Measurements from ENCODE around the gene KIF2C. TPM values are rescaled to one million over a fixed set of nuclear protein-coding genes. Genes with fewer than 3 reads are reported as not detected.

Gene KIF2C
- polyA plus RNA-seq, 2 donors: 4.5 to 9.4 TPM

DNA sequence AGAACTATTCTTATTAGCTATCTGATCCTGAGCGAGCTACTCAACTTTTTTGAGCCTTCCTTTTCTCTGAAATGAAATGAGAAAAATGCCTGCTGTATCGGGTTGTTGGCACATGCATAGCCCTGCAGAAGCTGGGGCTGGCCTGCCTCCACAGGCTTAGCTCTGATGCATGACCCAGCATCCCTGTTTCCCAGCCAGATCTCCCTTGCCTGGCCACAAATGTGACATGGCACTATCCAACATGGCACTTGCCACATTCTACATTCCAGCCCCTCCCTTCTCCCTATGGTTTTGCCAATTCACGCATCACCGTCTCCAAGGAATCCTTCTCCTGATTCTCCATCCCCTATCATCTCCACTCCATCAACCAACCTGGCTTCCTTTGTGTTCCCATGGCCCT, 22.5 kb upstream of the KIF2C start:
- Histone ChIP-seq H3K4me1 (ENCODE audit: control insufficient read depth in 2 of 2, insufficient read depth in 2 of 2, low read length in 1 of 2) (peaks cover 0 to 3% of the 10 kb centered on the region in 2 donors), H3K9me3 (ENCODE audit: control insufficient read depth in 2 of 2, insufficient read depth in 1 of 2, low read depth in 1 of 2, low read length in 1 of 2) (no peaks in the 10 kb centered on the region), H3K36me3 (ENCODE audit: control insufficient read depth in 2 of 2, insufficient read depth in 2 of 2, low read length in 1 of 2) (no peaks in the 10 kb centered on the region), H3K4me3 (ENCODE audit: low read depth in 1 of 2, low read length in 2 of 2) (no peak overlapping the region), H3K27me3 (ENCODE audit: control insufficient read depth in 1 of 2, insufficient read depth in 2 of 2, low read length in 2 of 2) (no peaks in the 10 kb centered on the region), H3K27ac (ENCODE audit: low read depth in 2 of 2, low read length in 1 of 2) (no peak overlapping the region)
- WGBS, 2 donors: 69 to 74% methylated on average over 4 of the region's 4 CpGs

DNA sequence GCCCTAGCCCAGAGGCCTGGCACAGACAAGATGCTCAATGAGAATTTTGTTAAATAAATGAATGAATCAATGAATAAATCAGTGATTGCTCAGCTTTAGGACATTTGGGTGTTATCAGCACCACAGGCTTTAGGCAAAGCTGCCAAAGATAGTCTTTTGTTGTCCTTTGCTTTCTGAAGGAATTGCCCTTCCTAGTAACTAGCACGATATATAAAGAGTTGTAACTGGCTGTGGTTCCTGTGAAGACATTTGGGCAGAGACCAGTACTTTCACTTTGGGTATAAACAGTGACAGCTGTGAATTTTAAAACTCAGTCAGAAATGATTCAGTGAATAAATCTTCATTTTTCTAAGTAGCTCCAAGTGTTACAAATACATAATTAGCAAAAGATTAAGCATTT, 22.0 kb upstream of the KIF2C start:
- Histone ChIP-seq H3K27ac (ENCODE audit: low read depth in 2 of 2, low read length in 1 of 2) (no peak overlapping the region), H3K4me3 (ENCODE audit: low read depth in 1 of 2, low read length in 2 of 2) (no peak overlapping the region), H3K9me3 (ENCODE audit: control insufficient read depth in 2 of 2, insufficient read depth in 1 of 2, low read depth in 1 of 2, low read length in 1 of 2) (no peaks in the 10 kb centered on the region), H3K4me1 (ENCODE audit: control insufficient read depth in 2 of 2, insufficient read depth in 2 of 2, low read length in 1 of 2) (peaks cover 0 to 3% of the 10 kb centered on the region in 2 donors), H3K36me3 (ENCODE audit: control insufficient read depth in 2 of 2, insufficient read depth in 2 of 2, low read length in 1 of 2) (no peaks in the 10 kb centered on the region), H3K27me3 (ENCODE audit: control insufficient read depth in 1 of 2, insufficient read depth in 2 of 2, low read length in 2 of 2) (no peaks in the 10 kb centered on the region)
- WGBS, 2 donors: 44 to 47% methylated on average over 1 of the region's 1 CpG

DNA sequence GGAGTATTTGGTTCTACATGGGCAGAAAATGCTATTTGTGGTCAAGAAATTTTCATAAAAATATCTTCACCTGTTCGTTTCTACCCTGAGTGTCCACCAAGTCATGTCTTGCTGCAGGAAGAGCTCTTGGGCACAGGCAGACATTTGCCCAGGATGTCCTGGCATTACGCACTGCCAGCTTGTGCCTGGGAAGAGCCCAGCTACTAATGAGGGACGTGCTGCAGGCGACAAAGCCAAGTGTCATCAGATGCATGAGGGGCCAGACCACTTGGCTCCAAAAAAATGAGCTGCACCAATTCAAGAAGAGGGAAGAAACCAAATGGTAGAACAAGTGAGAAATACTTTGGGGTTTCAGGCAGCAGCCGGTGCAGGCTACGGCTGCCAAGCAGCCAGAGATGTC, 21.5 kb upstream of the KIF2C start:
- no peaks in the 10 kb centered on the region for H3K36me3 ChIP-seq (ENCODE audit: control insufficient read depth in 2 of 2, insufficient read depth in 2 of 2, low read length in 1 of 2)
- WGBS, 2 donors: 81 to 85% methylated on average over 6 of the region's 6 CpGs
- no peak overlapping the region for H3K27ac ChIP-seq (ENCODE audit: low read depth in 2 of 2, low read length in 1 of 2)
- no peaks in the 10 kb centered on the region for H3K27me3 ChIP-seq (ENCODE audit: control insufficient read depth in 1 of 2, insufficient read depth in 2 of 2, low read length in 2 of 2)
- no peaks in the 10 kb centered on the region for H3K9me3 ChIP-seq (ENCODE audit: control insufficient read depth in 2 of 2, insufficient read depth in 1 of 2, low read depth in 1 of 2, low read length in 1 of 2)
- peaks cover 0 to 3% of the 10 kb centered on the region in 2 donors for H3K4me1 ChIP-seq (ENCODE audit: control insufficient read depth in 2 of 2, insufficient read depth in 2 of 2, low read length in 1 of 2)
- no peak overlapping the region for H3K4me3 ChIP-seq (ENCODE audit: low read depth in 1 of 2, low read length in 2 of 2)

DNA sequence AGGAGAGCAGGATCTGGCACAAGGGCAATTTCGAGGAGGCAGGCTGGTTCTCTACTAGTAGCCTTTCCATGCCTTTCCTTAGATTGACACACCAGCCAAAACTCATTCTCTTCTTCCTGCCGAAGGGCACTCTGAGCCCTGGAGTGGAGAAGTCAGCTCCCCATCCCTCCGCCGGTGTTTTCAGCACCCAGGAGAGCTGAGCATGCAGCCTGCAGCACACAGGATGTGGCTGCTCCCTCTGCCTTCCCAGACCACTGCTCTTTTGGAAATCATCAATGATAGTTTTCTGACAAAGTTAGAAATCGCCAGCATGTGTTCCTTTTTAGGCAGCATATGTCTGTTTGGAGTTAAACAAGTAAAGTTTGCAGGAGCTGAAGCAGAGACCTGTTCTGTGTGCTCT, 20.3 kb upstream of the KIF2C start:
- H3K27me3 ChIP-seq (ENCODE audit: control insufficient read depth in 1 of 2, insufficient read depth in 2 of 2, low read length in 2 of 2): no peaks in the 10 kb centered on the region
- no peaks in the 10 kb centered on the region for H3K9me3 ChIP-seq (ENCODE audit: control insufficient read depth in 2 of 2, insufficient read depth in 1 of 2, low read depth in 1 of 2, low read length in 1 of 2)
- H3K27ac ChIP-seq (ENCODE audit: low read depth in 2 of 2, low read length in 1 of 2): no peak overlapping the region
- H3K4me3 ChIP-seq (ENCODE audit: low read depth in 1 of 2, low read length in 2 of 2): no peak overlapping the region
- no peaks in the 10 kb centered on the region for H3K36me3 ChIP-seq (ENCODE audit: control insufficient read depth in 2 of 2, insufficient read depth in 2 of 2, low read length in 1 of 2)
- peaks cover 0 to 3% of the 10 kb centered on the region in 2 donors for H3K4me1 ChIP-seq (ENCODE audit: control insufficient read depth in 2 of 2, insufficient read depth in 2 of 2, low read length in 1 of 2)
- 69 to 70% methylated on average over 5 of the region's 5 CpGs for WGBS, 2 donors

DNA sequence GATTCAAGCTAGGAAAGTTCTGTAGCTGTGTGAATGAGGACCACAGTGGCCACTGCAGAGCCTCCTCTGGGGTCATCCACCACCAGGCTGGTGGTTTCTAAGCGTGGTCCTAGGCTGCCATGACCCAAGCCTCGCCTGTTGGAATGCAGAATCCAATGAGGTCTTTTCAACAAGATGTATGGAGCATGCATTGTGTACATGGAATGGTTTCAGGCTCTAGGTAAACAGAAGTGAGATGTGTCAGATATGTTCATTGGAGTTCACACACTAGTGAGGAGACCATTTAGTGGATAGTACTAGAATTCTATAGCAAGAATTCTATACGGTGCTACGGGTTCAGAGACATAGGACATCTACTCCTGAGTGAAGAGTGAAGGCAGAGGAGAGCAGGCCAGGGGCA, 19.4 kb upstream of the KIF2C start:
- H3K27ac ChIP-seq (ENCODE audit: low read depth in 2 of 2, low read length in 1 of 2): no peak overlapping the region
- no peaks in the 10 kb centered on the region for H3K27me3 ChIP-seq (ENCODE audit: control insufficient read depth in 1 of 2, insufficient read depth in 2 of 2, low read length in 2 of 2)
- no peaks in the 10 kb centered on the region for H3K36me3 ChIP-seq (ENCODE audit: control insufficient read depth in 2 of 2, insufficient read depth in 2 of 2, low read length in 1 of 2)
- no peaks in the 10 kb centered on the region for H3K9me3 ChIP-seq (ENCODE audit: control insufficient read depth in 2 of 2, insufficient read depth in 1 of 2, low read depth in 1 of 2, low read length in 1 of 2)
- 88 to 91% methylated on average over 4 of the region's 4 CpGs for WGBS, 2 donors
- H3K4me1 ChIP-seq (ENCODE audit: control insufficient read depth in 2 of 2, insufficient read depth in 2 of 2, low read length in 1 of 2): peaks cover 0 to 3% of the 10 kb centered on the region in 2 donors
- no peak overlapping the region for H3K4me3 ChIP-seq (ENCODE audit: low read depth in 1 of 2, low read length in 2 of 2)

DNA sequence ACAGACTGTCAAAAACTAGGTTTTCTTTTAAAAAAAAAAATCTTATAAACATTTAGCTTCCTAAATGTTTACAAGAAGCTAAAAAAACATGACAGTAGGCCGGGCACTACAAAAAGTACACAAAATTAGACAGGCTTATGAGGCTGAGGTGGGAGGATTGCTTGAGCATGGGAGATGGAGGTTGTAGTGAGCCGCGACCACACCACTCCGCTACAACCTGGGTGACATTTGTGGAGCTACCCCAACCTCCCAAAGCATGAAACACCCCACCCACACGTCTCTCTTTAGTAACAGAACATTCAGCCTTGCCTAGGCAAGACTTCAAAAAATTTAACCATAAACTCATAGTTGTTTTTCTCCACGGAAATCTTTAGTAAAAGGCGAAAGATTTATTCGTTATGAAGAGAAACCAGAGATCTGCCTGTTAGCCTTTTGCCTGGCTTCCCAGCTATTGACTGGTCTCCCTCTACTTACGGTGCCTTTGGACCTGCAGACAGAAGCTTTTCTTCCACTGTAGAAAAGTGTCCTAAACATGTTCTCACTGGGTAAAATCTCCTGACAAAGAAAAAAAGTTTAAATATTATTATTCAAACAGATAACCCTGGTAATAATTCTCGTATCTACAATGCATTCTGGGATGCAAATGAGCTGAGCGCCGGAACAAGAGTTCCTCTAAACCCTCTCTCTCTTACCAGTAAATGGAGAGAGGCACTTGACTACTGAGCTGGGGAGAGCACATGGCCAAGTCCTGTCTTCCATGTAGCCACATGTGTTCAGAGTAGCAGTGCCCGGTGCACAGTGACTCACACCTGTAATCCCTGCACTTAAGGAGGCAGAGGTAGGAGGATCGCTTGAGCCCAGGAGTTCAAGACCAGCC, 17.9 kb upstream of the KIF2C start:
- no peaks in the 10 kb centered on the region for H3K9me3 ChIP-seq (ENCODE audit: control insufficient read depth in 2 of 2, insufficient read depth in 1 of 2, low read depth in 1 of 2, low read length in 1 of 2)
- H3K36me3 ChIP-seq (ENCODE audit: control insufficient read depth in 2 of 2, insufficient read depth in 2 of 2, low read length in 1 of 2): no peaks in the 10 kb centered on the region
- peak overlapping the region; percentile 27 to 33 for H3K27ac ChIP-seq (ENCODE audit: low read depth in 2 of 2, low read length in 1 of 2)
- no peaks in the 10 kb centered on the region for H3K27me3 ChIP-seq (ENCODE audit: control insufficient read depth in 1 of 2, insufficient read depth in 2 of 2, low read length in 2 of 2)
- WGBS, 2 donors: 28 to 33% methylated on average over 14 of the region's 14 CpGs
- H3K4me3 ChIP-seq (ENCODE audit: low read depth in 1 of 2, low read length in 2 of 2): no peak overlapping the region
- H3K4me1 ChIP-seq (ENCODE audit: control insufficient read depth in 2 of 2, insufficient read depth in 2 of 2, low read length in 1 of 2): peaks cover 0 to 3% of the 10 kb centered on the region in 2 donors

DNA sequence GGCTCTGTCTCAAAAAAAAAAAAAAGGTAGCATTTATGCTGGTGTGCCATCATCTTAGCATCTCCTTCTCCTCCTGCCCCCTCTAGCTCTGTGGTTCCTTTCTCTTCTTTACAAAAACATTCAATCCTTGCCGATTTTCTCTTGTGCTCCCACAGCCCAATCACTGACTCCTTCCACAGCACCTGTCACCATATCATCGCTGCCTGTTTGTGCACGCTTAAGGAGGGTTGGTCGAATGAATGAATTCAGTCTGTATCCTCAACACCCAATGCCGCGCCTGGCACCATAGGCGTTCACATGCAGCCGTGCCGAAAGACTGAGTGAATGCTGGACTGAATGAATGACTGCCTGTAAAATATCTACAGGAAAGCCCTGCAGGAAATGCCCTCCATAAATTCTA, 16.6 kb upstream of the KIF2C start:
- Histone ChIP-seq H3K27me3 (ENCODE audit: control insufficient read depth in 1 of 2, insufficient read depth in 2 of 2, low read length in 2 of 2) (no peaks in the 10 kb centered on the region), H3K36me3 (ENCODE audit: control insufficient read depth in 2 of 2, insufficient read depth in 2 of 2, low read length in 1 of 2) (no peaks in the 10 kb centered on the region), H3K4me1 (ENCODE audit: control insufficient read depth in 2 of 2, insufficient read depth in 2 of 2, low read length in 1 of 2) (no peaks in the 10 kb centered on the region), H3K9me3 (ENCODE audit: control insufficient read depth in 2 of 2, insufficient read depth in 1 of 2, low read depth in 1 of 2, low read length in 1 of 2) (no peaks in the 10 kb centered on the region), H3K4me3 (ENCODE audit: low read depth in 1 of 2, low read length in 2 of 2) (no peak overlapping the region), H3K27ac (ENCODE audit: low read depth in 2 of 2, low read length in 1 of 2) (no peak overlapping the region)
- 77 to 81% methylated on average over 9 of the region's 9 CpGs for WGBS, 2 donors

DNA sequence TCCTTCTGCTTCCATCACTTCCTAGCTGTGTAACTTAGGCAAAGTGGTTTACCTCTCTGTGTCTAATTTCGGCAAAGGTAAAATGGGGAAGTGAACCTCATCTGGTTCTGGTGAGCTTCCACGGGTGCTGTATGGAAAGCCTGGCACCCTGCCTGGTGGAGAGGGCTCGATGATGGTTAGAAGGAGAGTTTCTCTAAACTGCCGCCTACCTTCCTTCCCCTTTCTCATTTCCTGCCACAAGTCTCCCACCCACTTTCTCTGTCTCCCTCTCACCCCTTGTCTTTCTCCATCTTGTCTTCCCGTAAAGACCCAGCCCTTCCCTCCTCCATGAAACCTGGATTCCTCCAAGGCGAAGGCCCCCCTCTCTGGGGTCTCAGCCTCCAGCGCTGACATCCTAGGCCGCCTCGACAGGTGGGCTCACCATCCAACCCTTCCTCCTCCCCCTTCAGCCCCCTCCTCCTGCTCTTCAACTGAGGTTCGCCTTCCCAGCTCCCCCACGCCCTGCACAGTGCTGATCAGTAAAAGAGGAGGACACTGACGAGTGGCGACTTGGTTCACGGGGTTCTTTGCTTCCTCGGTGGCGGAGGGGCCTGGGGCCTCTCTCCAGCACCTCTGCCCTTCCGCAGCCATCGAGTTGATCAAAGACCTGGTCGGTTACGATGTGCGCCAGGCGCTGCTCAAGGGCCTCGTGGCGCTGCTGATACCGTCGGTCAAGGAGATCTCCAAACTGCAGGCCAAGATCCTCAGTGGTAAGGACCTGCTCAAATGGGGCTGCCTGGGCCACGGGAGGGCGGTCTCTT, 15.9 kb upstream of the KIF2C start:
- H3K27ac ChIP-seq (ENCODE audit: low read depth in 2 of 2, low read length in 1 of 2): no peak overlapping the region
- no peaks in the 10 kb centered on the region for H3K4me1 ChIP-seq (ENCODE audit: control insufficient read depth in 2 of 2, insufficient read depth in 2 of 2, low read length in 1 of 2)
- H3K9me3 ChIP-seq (ENCODE audit: control insufficient read depth in 2 of 2, insufficient read depth in 1 of 2, low read depth in 1 of 2, low read length in 1 of 2): no peaks in the 10 kb centered on the region
- H3K27me3 ChIP-seq (ENCODE audit: control insufficient read depth in 1 of 2, insufficient read depth in 2 of 2, low read length in 2 of 2): no peaks in the 10 kb centered on the region
- H3K4me3 ChIP-seq (ENCODE audit: low read depth in 1 of 2, low read length in 2 of 2): no peak overlapping the region
- no peaks in the 10 kb centered on the region for H3K36me3 ChIP-seq (ENCODE audit: control insufficient read depth in 2 of 2, insufficient read depth in 2 of 2, low read length in 1 of 2)
- WGBS, 2 donors: 79 to 83% methylated on average over 28 of the region's 28 CpGs

DNA sequence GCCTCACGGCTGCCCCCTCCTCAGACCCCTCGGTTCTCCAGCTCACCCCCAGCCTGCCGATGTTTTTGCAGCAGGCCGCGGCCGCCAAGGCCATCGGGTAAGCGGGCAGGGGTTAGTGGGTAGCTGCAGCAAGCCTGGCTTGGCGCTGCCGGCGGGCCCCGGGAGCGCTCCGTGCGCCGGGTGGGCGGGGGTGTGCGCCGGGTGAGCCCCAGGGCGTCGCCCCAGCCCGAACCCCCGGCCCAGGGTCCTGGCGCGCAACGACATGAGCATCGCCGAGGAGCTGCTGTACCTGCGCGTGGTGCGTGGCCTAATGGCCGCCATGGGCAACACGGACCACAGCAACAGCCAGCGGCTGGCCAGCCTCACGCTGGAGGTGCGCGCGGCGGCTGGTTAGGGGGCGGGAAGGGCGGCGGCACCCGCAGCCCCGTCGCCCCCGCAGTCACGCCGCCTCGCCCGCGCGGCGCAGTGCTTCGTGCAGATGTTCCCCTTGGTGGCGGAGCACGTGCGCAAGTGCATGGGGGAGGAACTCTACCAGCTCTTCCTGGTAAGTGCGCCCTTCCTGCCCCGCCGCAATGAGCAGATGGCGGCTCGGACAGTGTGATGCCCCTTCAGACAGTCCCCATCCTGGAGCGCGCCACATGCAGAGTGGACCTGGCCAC, 15.2 kb upstream of the KIF2C start:
- H3K4me3 ChIP-seq (ENCODE audit: low read depth in 1 of 2, low read length in 2 of 2): no peak overlapping the region
- no peaks in the 10 kb centered on the region for H3K9me3 ChIP-seq (ENCODE audit: control insufficient read depth in 2 of 2, insufficient read depth in 1 of 2, low read depth in 1 of 2, low read length in 1 of 2)
- H3K4me1 ChIP-seq (ENCODE audit: control insufficient read depth in 2 of 2, insufficient read depth in 2 of 2, low read length in 1 of 2): no peaks in the 10 kb centered on the region
- WGBS, 2 donors: 73 to 81% methylated on average over 60 to 64 of the region's 64 CpGs
- H3K27ac ChIP-seq (ENCODE audit: low read depth in 2 of 2, low read length in 1 of 2): no peak overlapping the region
- H3K27me3 ChIP-seq (ENCODE audit: control insufficient read depth in 1 of 2, insufficient read depth in 2 of 2, low read length in 2 of 2): no peaks in the 10 kb centered on the region
- H3K36me3 ChIP-seq (ENCODE audit: control insufficient read depth in 2 of 2, insufficient read depth in 2 of 2, low read length in 1 of 2): no peaks in the 10 kb centered on the region

All from esophagus (tissue), 2 donors.